Tibial artery (tissue), 4 donors: ENCODE results near the gene MAST4.

Experiments used
- DNase-seq, 2 donors: peaks; one replicate each; pipeline ENCODE4 v3.0.0-alpha.2; 2019
- H3K27ac ChIP-seq, 2 donors: fragments of 200-600 bp; sonication (generic) in 1 of 2; 1 replicate in 1 of 2; 2 replicates in 1 of 2; pipeline ENCODE4 v1.5.1; 2018 to 2019; ENCODE audit warnings: mild to moderate bottlenecking in 1 of 2
- H3K27me3 ChIP-seq, 2 donors: fragments of 200-600 bp; sonication (generic) in 1 of 2; one replicate each; pipeline versions ENCODE4 v1.5.1 to v1.6.0; 2016 to 2019
- H3K36me3 ChIP-seq, 3 donors: fragments of 200-600 bp; sonication (generic) in 2 of 3; one replicate each; pipeline ENCODE4 v1.5.1; 2016 to 2019; ENCODE audit warnings: mild to moderate bottlenecking in 2 of 3
- H3K4me1 ChIP-seq, 4 donors: fragments of 200-600 bp; sonication (generic) in 2 of 4; 1 replicate in 3 of 4; 2 replicates in 1 of 4; pipeline ENCODE4 v1.5.1; 2016 to 2019
- H3K4me3 ChIP-seq, 2 donors: fragments of 200-600 bp; sonication (generic) in 1 of 2; 1 replicate in 1 of 2; 2 replicates in 1 of 2; pipeline ENCODE4 v1.5.1; 2018 to 2019; ENCODE audit warnings: mild to moderate bottlenecking in 2 of 2
- H3K9me3 ChIP-seq, 3 donors: fragments of 200-600 bp; sonication (generic) in 1 of 3; one replicate each; pipeline ENCODE4 v1.5.1; 2016 to 2019
- intact Hi-C: fragments of 100-400 bp; cut with DNase I; formaldehyde crosslinking; loops from one replicate; pipeline ENCODE4 v1.15.0; 2023; ENCODE audit warnings: low total_unique reads
- TF ChIP-seq, protein P1 (sequence below), 2 experiments: fragments of 200-600 bp in 1 of 2; fragments of 450-650 bp in 1 of 2; IDR thresholded peaks; one replicate each; pipeline ENCODE4 v1.5.1; 2017 to 2019; ENCODE audit warnings: antibody characterized with exemption in 2 of 2, mild to moderate bottlenecking in 1 of 2, moderate library complexity in 1 of 2

Gene MAST4

DNA sequence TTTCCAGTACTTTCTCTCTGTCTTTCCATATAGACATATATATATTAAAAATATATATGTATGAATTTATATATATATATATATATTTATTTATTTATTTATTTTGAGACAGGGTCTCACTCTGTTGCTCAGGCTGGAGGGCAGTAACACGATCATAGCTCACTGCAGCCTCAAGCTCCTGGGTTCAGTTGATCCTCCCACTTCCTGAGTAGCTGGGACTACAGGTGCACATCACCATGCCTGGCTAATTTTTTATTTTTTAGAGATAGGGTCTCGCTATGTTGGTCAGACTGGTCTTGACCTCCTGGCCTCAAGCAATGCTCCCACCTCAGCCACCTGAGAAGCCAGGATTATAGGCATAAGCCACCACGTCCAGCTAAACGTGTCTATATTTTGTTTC, 390.3 kb downstream of the MAST4 start:
- intact Hi-C loops = loop anchor here (10.0 kb wide), 1 partner anchor 218 kb away; no protein-coding TSS in a partner anchor
- Histone ChIP-seq H3K4me1 (peaks cover 0 to 46% (median 7%) of the 10 kb centered on the region in 4 donors), H3K4me3 (no peak overlapping the region), H3K36me3 (no peaks in the 10 kb centered on the region), H3K27ac (no peak overlapping the region), H3K9me3 (no peaks in the 10 kb centered on the region), H3K27me3 (no peaks in the 10 kb centered on the region)
- DNase-seq = no peak
- TF ChIP-seq, protein P1, sequence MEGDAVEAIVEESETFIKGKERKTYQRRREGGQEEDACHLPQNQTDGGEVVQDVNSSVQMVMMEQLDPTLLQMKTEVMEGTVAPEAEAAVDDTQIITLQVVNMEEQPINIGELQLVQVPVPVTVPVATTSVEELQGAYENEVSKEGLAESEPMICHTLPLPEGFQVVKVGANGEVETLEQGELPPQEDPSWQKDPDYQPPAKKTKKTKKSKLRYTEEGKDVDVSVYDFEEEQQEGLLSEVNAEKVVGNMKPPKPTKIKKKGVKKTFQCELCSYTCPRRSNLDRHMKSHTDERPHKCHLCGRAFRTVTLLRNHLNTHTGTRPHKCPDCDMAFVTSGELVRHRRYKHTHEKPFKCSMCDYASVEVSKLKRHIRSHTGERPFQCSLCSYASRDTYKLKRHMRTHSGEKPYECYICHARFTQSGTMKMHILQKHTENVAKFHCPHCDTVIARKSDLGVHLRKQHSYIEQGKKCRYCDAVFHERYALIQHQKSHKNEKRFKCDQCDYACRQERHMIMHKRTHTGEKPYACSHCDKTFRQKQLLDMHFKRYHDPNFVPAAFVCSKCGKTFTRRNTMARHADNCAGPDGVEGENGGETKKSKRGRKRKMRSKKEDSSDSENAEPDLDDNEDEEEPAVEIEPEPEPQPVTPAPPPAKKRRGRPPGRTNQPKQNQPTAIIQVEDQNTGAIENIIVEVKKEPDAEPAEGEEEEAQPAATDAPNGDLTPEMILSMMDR (IDR thresholded peaks at IDR 0.05) = no peak

DNA sequence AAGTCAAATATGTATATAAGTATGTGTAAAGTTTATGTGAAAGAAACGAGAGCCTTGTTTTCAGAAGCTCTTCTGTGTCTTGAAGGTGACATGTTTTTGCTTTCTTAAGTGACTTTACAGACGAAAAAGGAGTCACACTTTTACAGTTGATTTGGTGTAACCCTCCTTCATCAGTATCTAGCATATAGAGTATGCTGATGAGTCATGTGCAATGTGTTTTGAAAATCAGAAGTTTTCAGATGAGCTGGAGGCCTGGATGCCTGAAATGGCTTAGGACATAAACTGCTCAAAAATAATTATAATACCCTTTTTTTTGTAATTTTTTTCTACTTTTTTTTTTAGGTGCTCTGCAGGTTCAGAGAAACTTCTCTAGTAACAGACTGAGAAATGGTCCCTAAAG, 390.9 kb downstream of the MAST4 start:
- Histone ChIP-seq H3K36me3 (no peaks in the 10 kb centered on the region), H3K4me1 (peaks cover 0 to 40% (median 5%) of the 10 kb centered on the region in 4 donors), H3K27me3 (no peaks in the 10 kb centered on the region), H3K27ac (no peak overlapping the region), H3K4me3 (no peak overlapping the region), H3K9me3 (no peaks in the 10 kb centered on the region)
- intact Hi-C loops = loop anchor here (10.0 kb wide), 1 partner anchor 218 kb away; no protein-coding TSS in a partner anchor
- TF ChIP-seq, protein P1 (IDR thresholded peaks at IDR 0.05) = no peak
- DNase-seq = no peak

DNA sequence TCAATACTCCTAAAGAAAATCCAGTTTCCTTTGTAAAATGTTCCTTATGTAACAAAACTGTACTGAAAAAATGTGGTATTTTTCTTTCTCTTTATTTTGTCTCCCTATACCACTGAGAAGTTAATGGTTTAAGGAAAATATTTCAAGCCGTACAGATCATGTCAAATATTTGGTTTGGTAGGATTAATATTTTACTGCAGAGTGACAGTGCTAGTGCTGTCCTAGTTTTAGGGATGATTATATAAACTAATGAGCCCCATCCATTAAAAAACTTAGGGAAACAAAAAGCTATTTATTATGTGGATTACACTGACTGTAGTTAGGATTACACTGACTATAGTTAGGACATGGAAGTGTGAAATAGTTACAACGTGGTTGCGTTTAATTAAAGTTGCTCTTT, 391.3 kb downstream of the MAST4 start:
- Histone ChIP-seq H3K36me3 (no peaks in the 10 kb centered on the region), H3K27me3 (no peaks in the 10 kb centered on the region), H3K27ac (no peak overlapping the region), H3K4me3 (no peak overlapping the region), H3K4me1 (peaks cover 0 to 36% (median 3%) of the 10 kb centered on the region in 4 donors), H3K9me3 (no peaks in the 10 kb centered on the region)
- DNase-seq = no peak
- intact Hi-C loops = loop anchor here (10.0 kb wide), 1 partner anchor 217 kb away; no protein-coding TSS in a partner anchor
- TF ChIP-seq, protein P1 (IDR thresholded peaks at IDR 0.05) = no peak

DNA sequence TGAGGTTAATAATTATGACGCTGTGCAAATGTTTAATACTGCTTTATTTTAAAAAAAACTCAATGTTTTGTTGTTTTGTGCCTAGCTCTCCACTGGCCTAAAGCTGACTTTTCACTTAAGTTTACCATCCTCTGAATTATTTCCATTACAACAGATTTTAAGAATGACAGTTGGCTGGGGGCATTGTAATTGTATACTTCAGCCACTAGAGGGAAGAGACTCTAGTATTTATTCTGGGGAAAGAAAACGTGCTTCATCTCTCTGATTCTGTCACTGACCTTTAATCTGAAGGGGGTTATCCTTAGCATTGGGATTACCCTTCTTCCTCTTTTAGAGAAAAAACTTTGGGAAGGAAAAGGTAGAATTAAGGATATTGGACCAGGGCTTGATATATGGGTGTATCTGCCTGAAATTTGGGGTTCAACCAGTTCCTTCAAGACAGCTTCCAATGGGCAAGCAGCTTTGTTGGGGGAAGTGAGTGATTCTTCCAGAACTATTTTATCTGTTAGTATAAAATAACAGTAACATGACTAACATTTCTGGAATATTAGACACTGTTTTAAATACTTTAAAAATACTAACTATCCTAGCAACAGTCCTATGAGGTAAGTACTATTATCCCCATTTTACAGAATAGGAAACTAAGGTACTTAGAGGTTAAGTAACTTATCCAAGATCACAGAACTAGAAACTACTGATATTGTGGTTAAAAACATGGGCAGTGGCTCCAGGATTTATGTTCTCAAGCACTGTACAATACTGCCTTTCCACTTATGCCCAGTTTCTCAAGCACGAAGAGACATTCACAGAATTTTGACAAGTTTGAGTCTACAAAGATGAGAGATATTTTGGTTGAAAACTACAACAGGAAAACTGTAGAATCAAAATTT, 392.0 kb downstream of the MAST4 start:
- TF ChIP-seq, protein P1 (IDR thresholded peaks at IDR 0.05) = peak; percentile 84 to 86
- H3K36me3 ChIP-seq = no peaks in the 10 kb centered on the region
- H3K27ac ChIP-seq = no peak overlapping the region
- peaks cover 0 to 33% (median 3%) of the 10 kb centered on the region in 4 donors for H3K4me1 ChIP-seq
- no peaks in the 10 kb centered on the region for H3K9me3 ChIP-seq
- H3K27me3 ChIP-seq = no peaks in the 10 kb centered on the region
- no peak for DNase-seq
- no peak overlapping the region for H3K4me3 ChIP-seq
- intact Hi-C loops = loop anchor here (10.0 kb wide), 1 partner anchor 217 kb away; no protein-coding TSS in a partner anchor

DNA sequence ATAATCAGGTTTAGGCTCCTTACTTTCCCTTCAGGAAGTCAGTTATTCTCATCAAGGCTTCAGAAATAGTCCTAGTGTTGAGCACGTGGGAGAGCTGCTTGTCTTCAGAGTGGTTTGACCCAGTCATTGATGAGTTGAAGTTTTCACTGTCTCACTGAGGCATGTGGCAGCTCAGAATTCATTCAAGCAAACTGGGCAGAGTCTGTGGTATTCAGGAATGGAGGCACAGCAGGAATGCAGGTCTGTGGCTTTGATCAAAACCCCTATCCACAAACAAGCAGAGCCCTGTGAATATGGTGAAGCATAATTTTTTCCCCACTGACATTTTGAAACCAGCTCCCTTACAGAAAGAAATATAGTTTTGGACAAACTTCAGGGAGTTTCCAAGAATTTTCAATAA, 393.1 kb downstream of the MAST4 start:
- Histone ChIP-seq H3K4me3 (no peak overlapping the region), H3K27ac (no peak overlapping the region), H3K36me3 (no peaks in the 10 kb centered on the region), H3K4me1 (peaks cover 0 to 26% (median 3%) of the 10 kb centered on the region in 4 donors), H3K27me3 (no peaks in the 10 kb centered on the region), H3K9me3 (no peaks in the 10 kb centered on the region)
- TF ChIP-seq, protein P1 (IDR thresholded peaks at IDR 0.05) = no peak
- no peak for DNase-seq
- intact Hi-C loops = loop anchor here (10.0 kb wide), 1 partner anchor 216 kb away; no protein-coding TSS in a partner anchor
